Measurements from ENCODE around the gene PRDM16. TPM values are rescaled to one million over a fixed set of nuclear protein-coding genes. Genes with fewer than 3 reads are reported as not detected.

PRDM16 gene
- total and polyA plus RNA-seq, 4 donors: 0.05 to 0.67 (median 0.19) TPM

DNA sequence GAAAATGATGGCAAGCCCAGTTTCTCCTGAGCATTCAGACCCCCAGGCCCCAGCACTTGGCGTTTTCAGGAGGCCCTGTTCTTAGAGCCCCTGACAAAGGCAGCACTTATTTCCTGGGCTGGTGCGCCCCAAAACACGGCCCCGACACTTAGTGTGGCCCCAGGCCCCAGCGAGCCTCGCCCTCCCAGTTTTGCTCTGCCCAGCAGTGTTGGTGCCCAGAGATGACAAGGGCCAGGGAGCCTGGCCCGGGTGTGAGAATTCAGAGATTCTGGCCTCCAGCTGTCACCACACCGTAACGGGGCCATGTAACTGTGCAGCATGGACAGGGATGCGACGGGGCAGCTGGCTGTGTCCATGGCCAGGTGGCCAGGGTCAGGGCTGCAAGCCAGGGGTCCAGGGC is 367.4 kb downstream of the PRDM16 start:
- Histone ChIP-seq H3K4me3 (ENCODE audit: low read depth in 1 of 3, low read length in 3 of 3) (no peak overlapping the region), H3K9ac (ENCODE audit: low read depth in 1 of 2, low read length in 2 of 2) (no peak overlapping the region), H3K27ac (ENCODE audit: low read depth in 1 of 2, low read length in 2 of 2) (no peak overlapping the region), H3K36me3 (ENCODE audit: control insufficient read depth in 4 of 4, insufficient read depth in 3 of 4, low read depth in 1 of 4, low read length in 3 of 4) (no peaks in the 10 kb centered on the region), H3K9me3 (ENCODE audit: control insufficient read depth in 4 of 4, low read length in 3 of 4) (no peaks in the 10 kb centered on the region), H3K27me3 (ENCODE audit: control insufficient read depth in 4 of 4, insufficient read depth in 4 of 4, low read length in 3 of 4) (no peaks in the 10 kb centered on the region), H3K4me1 (ENCODE audit: control insufficient read depth in 4 of 4, insufficient read depth in 4 of 4, low read length in 3 of 4) (no peaks in the 10 kb centered on the region)
- TF ChIP-seq, protein P1, sequence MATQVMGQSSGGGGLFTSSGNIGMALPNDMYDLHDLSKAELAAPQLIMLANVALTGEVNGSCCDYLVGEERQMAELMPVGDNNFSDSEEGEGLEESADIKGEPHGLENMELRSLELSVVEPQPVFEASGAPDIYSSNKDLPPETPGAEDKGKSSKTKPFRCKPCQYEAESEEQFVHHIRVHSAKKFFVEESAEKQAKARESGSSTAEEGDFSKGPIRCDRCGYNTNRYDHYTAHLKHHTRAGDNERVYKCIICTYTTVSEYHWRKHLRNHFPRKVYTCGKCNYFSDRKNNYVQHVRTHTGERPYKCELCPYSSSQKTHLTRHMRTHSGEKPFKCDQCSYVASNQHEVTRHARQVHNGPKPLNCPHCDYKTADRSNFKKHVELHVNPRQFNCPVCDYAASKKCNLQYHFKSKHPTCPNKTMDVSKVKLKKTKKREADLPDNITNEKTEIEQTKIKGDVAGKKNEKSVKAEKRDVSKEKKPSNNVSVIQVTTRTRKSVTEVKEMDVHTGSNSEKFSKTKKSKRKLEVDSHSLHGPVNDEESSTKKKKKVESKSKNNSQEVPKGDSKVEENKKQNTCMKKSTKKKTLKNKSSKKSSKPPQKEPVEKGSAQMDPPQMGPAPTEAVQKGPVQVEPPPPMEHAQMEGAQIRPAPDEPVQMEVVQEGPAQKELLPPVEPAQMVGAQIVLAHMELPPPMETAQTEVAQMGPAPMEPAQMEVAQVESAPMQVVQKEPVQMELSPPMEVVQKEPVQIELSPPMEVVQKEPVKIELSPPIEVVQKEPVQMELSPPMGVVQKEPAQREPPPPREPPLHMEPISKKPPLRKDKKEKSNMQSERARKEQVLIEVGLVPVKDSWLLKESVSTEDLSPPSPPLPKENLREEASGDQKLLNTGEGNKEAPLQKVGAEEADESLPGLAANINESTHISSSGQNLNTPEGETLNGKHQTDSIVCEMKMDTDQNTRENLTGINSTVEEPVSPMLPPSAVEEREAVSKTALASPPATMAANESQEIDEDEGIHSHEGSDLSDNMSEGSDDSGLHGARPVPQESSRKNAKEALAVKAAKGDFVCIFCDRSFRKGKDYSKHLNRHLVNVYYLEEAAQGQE (IDR thresholded peaks at IDR 0.05): no peak
- TF ChIP-seq, protein P2, sequence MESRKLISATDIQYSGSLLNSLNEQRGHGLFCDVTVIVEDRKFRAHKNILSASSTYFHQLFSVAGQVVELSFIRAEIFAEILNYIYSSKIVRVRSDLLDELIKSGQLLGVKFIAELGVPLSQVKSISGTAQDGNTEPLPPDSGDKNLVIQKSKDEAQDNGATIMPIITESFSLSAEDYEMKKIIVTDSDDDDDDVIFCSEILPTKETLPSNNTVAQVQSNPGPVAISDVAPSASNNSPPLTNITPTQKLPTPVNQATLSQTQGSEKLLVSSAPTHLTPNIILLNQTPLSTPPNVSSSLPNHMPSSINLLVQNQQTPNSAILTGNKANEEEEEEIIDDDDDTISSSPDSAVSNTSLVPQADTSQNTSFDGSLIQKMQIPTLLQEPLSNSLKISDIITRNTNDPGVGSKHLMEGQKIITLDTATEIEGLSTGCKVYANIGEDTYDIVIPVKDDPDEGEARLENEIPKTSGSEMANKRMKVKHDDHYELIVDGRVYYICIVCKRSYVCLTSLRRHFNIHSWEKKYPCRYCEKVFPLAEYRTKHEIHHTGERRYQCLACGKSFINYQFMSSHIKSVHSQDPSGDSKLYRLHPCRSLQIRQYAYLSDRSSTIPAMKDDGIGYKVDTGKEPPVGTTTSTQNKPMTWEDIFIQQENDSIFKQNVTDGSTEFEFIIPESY (IDR thresholded peaks at IDR 0.05): no peak
- TF ChIP-seq RAD21 (IDR thresholded peaks at IDR 0.05): no peak
- no peak for TF ChIP-seq YY1 (IDR thresholded peaks at IDR 0.05)
- no peak for TF ChIP-seq RXRA (IDR thresholded peaks at IDR 0.05)
- TF ChIP-seq FOXA2 (IDR thresholded peaks at IDR 0.05): no peak
- TF ChIP-seq SP1 (IDR thresholded peaks at IDR 0.05): no peak
- TF ChIP-seq FOXA1 (IDR thresholded peaks at IDR 0.05): no peak
- TF ChIP-seq NR2F2 (IDR thresholded peaks at IDR 0.05): no peak
- TF ChIP-seq, protein P3, sequence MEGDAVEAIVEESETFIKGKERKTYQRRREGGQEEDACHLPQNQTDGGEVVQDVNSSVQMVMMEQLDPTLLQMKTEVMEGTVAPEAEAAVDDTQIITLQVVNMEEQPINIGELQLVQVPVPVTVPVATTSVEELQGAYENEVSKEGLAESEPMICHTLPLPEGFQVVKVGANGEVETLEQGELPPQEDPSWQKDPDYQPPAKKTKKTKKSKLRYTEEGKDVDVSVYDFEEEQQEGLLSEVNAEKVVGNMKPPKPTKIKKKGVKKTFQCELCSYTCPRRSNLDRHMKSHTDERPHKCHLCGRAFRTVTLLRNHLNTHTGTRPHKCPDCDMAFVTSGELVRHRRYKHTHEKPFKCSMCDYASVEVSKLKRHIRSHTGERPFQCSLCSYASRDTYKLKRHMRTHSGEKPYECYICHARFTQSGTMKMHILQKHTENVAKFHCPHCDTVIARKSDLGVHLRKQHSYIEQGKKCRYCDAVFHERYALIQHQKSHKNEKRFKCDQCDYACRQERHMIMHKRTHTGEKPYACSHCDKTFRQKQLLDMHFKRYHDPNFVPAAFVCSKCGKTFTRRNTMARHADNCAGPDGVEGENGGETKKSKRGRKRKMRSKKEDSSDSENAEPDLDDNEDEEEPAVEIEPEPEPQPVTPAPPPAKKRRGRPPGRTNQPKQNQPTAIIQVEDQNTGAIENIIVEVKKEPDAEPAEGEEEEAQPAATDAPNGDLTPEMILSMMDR (IDR thresholded peaks at IDR 0.05; ENCODE audit: low read depth, low read length, missing input control): no peak
- no peak for TF ChIP-seq HNF4A (conservative IDR thresholded peaks at IDR 0.05)
- TF ChIP-seq, protein P4, sequence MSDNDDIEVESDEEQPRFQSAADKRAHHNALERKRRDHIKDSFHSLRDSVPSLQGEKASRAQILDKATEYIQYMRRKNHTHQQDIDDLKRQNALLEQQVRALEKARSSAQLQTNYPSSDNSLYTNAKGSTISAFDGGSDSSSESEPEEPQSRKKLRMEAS (IDR thresholded peaks at IDR 0.05): no peak
- no peak for TF ChIP-seq GABPA (IDR thresholded peaks at IDR 0.05 in 1 of 2, conservative IDR thresholded peaks at IDR 0.05 in 1 of 2)
- TF ChIP-seq EGR1 (IDR thresholded peaks at IDR 0.05; ENCODE audit: low read depth in 2 of 2): no peak
- TF ChIP-seq TAF1 (conservative IDR thresholded peaks at IDR 0.05): no peak
- TF ChIP-seq JUND (IDR thresholded peaks at IDR 0.05): no peak
- no peak for TF ChIP-seq HNF4G (IDR thresholded peaks at IDR 0.05)
- whole genome bisulfite sequencing: 89% methylated on average over 11 of the region's 11 CpGs
- no peak for DNase-seq (ENCODE audit: low spot score)

DNA sequence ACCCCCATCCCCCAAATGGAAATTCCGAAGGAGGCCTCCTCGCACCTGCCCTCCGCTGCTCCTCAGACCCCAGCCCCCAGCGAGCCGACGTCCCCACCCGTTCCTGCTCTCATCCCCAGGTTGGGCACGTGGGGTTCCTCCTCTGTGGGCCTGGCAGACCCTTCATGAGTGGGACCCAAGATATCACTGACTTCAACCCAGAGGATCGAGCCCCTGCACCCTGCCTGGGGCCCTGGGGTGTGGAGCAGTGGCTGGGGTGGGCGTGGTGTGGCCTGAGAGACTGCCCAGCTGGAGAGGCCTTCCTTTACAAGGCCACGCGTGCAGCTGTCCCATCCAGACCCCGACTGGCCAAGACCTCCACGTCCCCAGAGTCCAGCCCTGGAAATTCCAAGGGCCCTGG is 367.9 kb downstream of the PRDM16 start:
- Histone ChIP-seq H3K4me1 (ENCODE audit: control insufficient read depth in 4 of 4, insufficient read depth in 4 of 4, low read length in 3 of 4) (no peaks in the 10 kb centered on the region), H3K9me3 (ENCODE audit: control insufficient read depth in 4 of 4, low read length in 3 of 4) (no peaks in the 10 kb centered on the region), H3K27ac (ENCODE audit: low read depth in 1 of 2, low read length in 2 of 2) (no peak overlapping the region), H3K27me3 (ENCODE audit: control insufficient read depth in 4 of 4, insufficient read depth in 4 of 4, low read length in 3 of 4) (no peaks in the 10 kb centered on the region), H3K4me3 (ENCODE audit: low read depth in 1 of 3, low read length in 3 of 3) (no peak overlapping the region), H3K36me3 (ENCODE audit: control insufficient read depth in 4 of 4, insufficient read depth in 3 of 4, low read depth in 1 of 4, low read length in 3 of 4) (no peaks in the 10 kb centered on the region), H3K9ac (ENCODE audit: low read depth in 1 of 2, low read length in 2 of 2) (no peak overlapping the region)
- no peak for DNase-seq (ENCODE audit: low spot score)
- 87% methylated on average over 14 of the region's 14 CpGs for WGBS
- TF ChIP-seq, protein P2 (IDR thresholded peaks at IDR 0.05): no peak
- TF ChIP-seq JUND (IDR thresholded peaks at IDR 0.05) (no peak), FOXA1 (IDR thresholded peaks at IDR 0.05) (no peak), HNF4G (IDR thresholded peaks at IDR 0.05) (no peak), TAF1 (conservative IDR thresholded peaks at IDR 0.05) (no peak), SP1 (IDR thresholded peaks at IDR 0.05) (no peak), FOXA2 (IDR thresholded peaks at IDR 0.05) (no peak), YY1 (IDR thresholded peaks at IDR 0.05) (no peak)
- TF ChIP-seq, protein P1 (IDR thresholded peaks at IDR 0.05): no peak
- TF ChIP-seq, protein P5, sequence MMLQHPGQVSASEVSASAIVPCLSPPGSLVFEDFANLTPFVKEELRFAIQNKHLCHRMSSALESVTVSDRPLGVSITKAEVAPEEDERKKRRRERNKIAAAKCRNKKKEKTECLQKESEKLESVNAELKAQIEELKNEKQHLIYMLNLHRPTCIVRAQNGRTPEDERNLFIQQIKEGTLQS (IDR thresholded peaks at IDR 0.05): no peak
